DMS79 (cell line): ENCODE measurements around the gene SNAPC4.

Experiments
- DNase-seq: peaks from one replicate; lab custom pipeline; 2025; lab: John Stamatoyannopoulos, UW

SNAPC4 gene

GRCh38 chr9:136392538-136393449 lies 7.2 kb downstream of the SNAPC4 start:
- DNase-seq: no peak

- no peak for DNase-seq
Observed at GRCh38 chr9:136391737-136392537, 8.0 kb downstream of the SNAPC4 start.

- DNase-seq: no peak
Observed at GRCh38 chr9:136389396-136389795, 10.6 kb downstream of the SNAPC4 start.

GRCh38 chr9:136387217-136387616 lies 12.8 kb downstream of the SNAPC4 start:
- DNase-seq: no peak

GRCh38 chr9:136386018-136386417 lies 14.0 kb downstream of the SNAPC4 start:
- DNase-seq: no peak

- DNase-seq: no peak
Observed at GRCh38 chr9:136385015-136385414, 15.0 kb downstream of the SNAPC4 start.

- DNase-seq: no peak
Observed at GRCh38 chr9:136383436-136383835, 16.5 kb downstream of the SNAPC4 start.

GRCh38 chr9:136381966-136382513 lies 17.9 kb downstream of the SNAPC4 start:
- DNase-seq: no peak

- DNase-seq: no peak
Observed at GRCh38 chr9:136381311-136381710, 18.7 kb downstream of the SNAPC4 start.

GRCh38 chr9:136380381-136380780 lies 19.6 kb downstream of the SNAPC4 start:
- no peak for DNase-seq

- DNase-seq: no peak
Observed at GRCh38 chr9:136379891-136380290, 20.1 kb downstream of the SNAPC4 start.

GRCh38 chr9:136379401-136379800 lies 20.6 kb downstream of the SNAPC4 start:
- no peak for DNase-seq

GRCh38 chr9:136379003-136379287 lies 21.0 kb downstream of the SNAPC4 start:
- no peak for DNase-seq

GRCh38 chr9:136378170-136379002 lies 21.6 kb downstream of the SNAPC4 start:
- no peak for DNase-seq

GRCh38 chr9:136377341-136378169 lies 22.4 kb downstream of the SNAPC4 start:
- no peak for DNase-seq

- DNase-seq: no peak
Observed at GRCh38 chr9:136376457-136376856, 23.5 kb downstream of the SNAPC4 start.

- no peak for DNase-seq
Observed at GRCh38 chr9:136375096-136375495, 24.9 kb downstream of the SNAPC4 start.

- no peak for DNase-seq
Observed at GRCh38 chr9:136374183-136374575, 25.8 kb downstream of the SNAPC4 start.

- no peak for DNase-seq
Observed at GRCh38 chr9:136373300-136374182, 26.4 kb downstream of the SNAPC4 start, which contains the start of gene CARD9. CARD9 (minus strand) TSS chr9:136373669; CDS start chr9:136372078, 1,591 bp downstream.
